ENCODE data around the gene C6orf89. TPM values are rescaled to one million over a fixed set of nuclear protein-coding genes. Genes with fewer than 3 reads are reported as not detected.
A peak's percentile ranks its signal among the peaks of the same experiment; 100 is the strongest.

Gene C6orf89
- total and polyA plus RNA-seq, 10 donors, result 5.7 to 49.8 (median 34.7) TPM

DNA sequence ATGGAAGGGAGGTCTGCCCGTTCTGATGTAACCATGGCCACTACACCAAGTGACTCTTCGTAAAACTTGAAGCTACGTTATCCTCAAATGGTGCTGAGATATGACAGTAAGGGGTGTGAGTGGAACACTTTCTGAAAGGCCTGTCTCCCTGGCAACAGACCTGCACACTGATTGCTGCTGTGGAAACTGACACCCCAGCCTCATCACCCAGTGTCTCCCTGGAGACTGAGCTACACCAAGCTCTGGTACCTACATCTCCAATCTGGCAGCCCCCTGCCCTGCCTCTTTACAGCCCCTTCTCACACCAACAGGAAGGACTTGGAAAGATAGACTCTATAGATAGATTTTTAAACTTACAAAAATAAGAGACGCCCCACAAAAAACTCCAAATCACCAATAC lies 82.0 kb downstream of the C6orf89 start:
- Histone ChIP-seq H3K4me1 (peaks cover 0 to 24% (median 21%) of the 10 kb centered on the region in 6 donors), H3K9me3 (no peaks in the 10 kb centered on the region), H3K4me3 (no peak overlapping the region), H3K36me3 (peaks cover 9 to 67% (median 61%) of the 10 kb centered on the region in 6 donors), H3K27me3 (replicated peaks in 1 of 7) (no peaks in the 10 kb centered on the region), H3K27ac (no peak overlapping the region)
- TF ChIP-seq, protein P1, sequence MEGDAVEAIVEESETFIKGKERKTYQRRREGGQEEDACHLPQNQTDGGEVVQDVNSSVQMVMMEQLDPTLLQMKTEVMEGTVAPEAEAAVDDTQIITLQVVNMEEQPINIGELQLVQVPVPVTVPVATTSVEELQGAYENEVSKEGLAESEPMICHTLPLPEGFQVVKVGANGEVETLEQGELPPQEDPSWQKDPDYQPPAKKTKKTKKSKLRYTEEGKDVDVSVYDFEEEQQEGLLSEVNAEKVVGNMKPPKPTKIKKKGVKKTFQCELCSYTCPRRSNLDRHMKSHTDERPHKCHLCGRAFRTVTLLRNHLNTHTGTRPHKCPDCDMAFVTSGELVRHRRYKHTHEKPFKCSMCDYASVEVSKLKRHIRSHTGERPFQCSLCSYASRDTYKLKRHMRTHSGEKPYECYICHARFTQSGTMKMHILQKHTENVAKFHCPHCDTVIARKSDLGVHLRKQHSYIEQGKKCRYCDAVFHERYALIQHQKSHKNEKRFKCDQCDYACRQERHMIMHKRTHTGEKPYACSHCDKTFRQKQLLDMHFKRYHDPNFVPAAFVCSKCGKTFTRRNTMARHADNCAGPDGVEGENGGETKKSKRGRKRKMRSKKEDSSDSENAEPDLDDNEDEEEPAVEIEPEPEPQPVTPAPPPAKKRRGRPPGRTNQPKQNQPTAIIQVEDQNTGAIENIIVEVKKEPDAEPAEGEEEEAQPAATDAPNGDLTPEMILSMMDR (IDR thresholded peaks at IDR 0.05 in 8 of 11, conservative IDR thresholded peaks at IDR 0.05 in 3 of 11), result no peak
- no peak for TF ChIP-seq POLR2A (IDR thresholded peaks at IDR 0.05)
- TF ChIP-seq POLR2AphosphoS5 (IDR thresholded peaks at IDR 0.05), result no peak
- intact Hi-C loops (cut with DNase I; ENCODE audit: low total_unique reads), result loop anchor here (10.0 kb wide), 1 partner anchor 63 kb away; no protein-coding TSS in a partner anchor
- peak; percentile 23 for DNase-seq
- 85 to 98% (median 95%) methylated on average over 4 of the region's 4 CpGs for WGBS, 5 donors

DNA sequence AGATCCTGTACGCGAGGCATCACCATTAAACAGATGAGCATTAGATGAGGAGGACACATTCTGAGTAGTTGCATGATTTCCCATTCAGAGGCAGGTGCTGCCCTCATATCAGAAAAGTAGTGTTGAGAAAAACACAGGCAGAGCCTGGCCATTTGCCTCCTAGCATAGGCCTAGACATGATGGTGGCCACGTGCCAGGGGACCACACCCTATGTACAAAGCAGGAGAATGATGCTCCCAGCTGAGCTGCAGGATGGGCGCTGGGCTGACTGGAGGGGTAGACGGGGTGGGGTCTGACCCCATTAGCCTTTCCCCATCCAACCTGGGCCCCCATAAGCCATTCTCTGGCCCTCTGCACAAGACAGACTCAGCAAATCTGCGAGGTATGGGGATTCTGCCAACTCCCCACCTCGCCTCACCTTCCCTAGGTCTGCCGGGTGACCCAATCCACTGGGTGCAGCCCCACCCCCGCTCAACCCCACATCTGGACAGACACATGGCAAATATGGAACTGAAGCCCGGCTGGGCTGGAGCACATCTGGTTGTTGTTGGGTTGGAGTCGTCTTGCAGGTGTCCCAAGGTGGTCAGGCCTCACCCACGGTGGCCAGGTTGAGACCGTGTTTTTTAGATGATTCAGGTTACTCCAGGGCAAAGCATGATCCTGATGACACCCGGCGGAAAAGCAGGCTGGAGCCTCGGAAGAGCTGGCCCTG lies 82.7 kb downstream of the C6orf89 start:
- TF ChIP-seq POLR2AphosphoS5 (IDR thresholded peaks at IDR 0.05), result peak in 2 of 3 donors; percentile 24 to 35
- TF ChIP-seq POLR2A (IDR thresholded peaks at IDR 0.05), result no peak
- TF ChIP-seq, protein P1 (IDR thresholded peaks at IDR 0.05 in 8 of 11, conservative IDR thresholded peaks at IDR 0.05 in 3 of 11), result no peak
- H3K4me1 ChIP-seq, result peaks cover 0 to 17% (median 15%) of the 10 kb centered on the region in 6 donors

DNA sequence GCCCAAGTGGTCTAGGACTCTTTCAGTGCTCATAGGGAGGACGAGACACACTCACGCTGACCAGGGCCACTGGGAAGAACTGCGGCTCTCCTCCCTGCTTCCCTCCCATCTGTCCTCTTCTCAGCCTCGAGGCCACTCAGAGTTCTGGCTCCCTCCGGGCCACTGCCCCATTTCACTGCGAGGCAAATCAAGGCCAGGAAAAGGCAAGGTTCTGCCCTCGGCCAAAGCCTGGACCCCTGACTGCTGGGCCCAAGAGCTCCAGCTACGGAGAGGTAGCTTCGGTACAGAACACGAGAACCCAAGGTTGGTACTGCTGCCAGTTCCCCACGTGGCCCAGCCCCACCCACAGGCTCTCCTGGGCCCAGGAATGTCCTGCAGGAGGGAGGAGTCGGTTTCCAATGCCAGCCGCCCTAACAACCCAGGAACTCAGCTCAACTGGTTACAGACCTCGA lies 83.5 kb downstream of the C6orf89 start:
- H3K36me3 ChIP-seq, result peaks cover 9 to 82% (median 77%) of the 10 kb centered on the region in 6 donors
- H3K4me3 ChIP-seq, result no peak overlapping the region
- DNase-seq, result peak; percentile 32
- WGBS, 5 donors, result 87 to 95% (median 92%) methylated on average over 9 to 14 of the region's 14 CpGs
- intact Hi-C loops (cut with DNase I; ENCODE audit: low total_unique reads), result loop anchor here (10.0 kb wide), 1 partner anchor 64 kb away; no protein-coding TSS in a partner anchor
- no peaks in the 10 kb centered on the region for H3K27me3 ChIP-seq (replicated peaks in 1 of 7)
- H3K4me1 ChIP-seq, result peaks cover 0 to 9% (median 8%) of the 10 kb centered on the region in 6 donors
- H3K9me3 ChIP-seq, result no peaks in the 10 kb centered on the region
- TF ChIP-seq POLR2A (IDR thresholded peaks at IDR 0.05), result no peak
- TF ChIP-seq POLR2AphosphoS5 (IDR thresholded peaks at IDR 0.05), result peak in 1 of 3 donors; percentile 23
- H3K27ac ChIP-seq, result no peak overlapping the region

More for the DNA sequence above, 82.7 kb downstream of the C6orf89 start:
- no peaks in the 10 kb centered on the region for H3K27me3 ChIP-seq (replicated peaks in 1 of 7)
- intact Hi-C loops (cut with DNase I; ENCODE audit: low total_unique reads), result loop anchor here (10.0 kb wide), 1 partner anchor 64 kb away; no protein-coding TSS in a partner anchor
- H3K36me3 ChIP-seq, result peaks cover 9 to 73% (median 68%) of the 10 kb centered on the region in 6 donors
- H3K9me3 ChIP-seq, result no peaks in the 10 kb centered on the region
- WGBS, 5 donors, result 89 to 95% (median 93%) methylated on average over 16 of the region's 16 CpGs
- peak; percentile 57 for DNase-seq
- no peak overlapping the region for H3K27ac ChIP-seq
- no peak overlapping the region for H3K4me3 ChIP-seq

DNA sequence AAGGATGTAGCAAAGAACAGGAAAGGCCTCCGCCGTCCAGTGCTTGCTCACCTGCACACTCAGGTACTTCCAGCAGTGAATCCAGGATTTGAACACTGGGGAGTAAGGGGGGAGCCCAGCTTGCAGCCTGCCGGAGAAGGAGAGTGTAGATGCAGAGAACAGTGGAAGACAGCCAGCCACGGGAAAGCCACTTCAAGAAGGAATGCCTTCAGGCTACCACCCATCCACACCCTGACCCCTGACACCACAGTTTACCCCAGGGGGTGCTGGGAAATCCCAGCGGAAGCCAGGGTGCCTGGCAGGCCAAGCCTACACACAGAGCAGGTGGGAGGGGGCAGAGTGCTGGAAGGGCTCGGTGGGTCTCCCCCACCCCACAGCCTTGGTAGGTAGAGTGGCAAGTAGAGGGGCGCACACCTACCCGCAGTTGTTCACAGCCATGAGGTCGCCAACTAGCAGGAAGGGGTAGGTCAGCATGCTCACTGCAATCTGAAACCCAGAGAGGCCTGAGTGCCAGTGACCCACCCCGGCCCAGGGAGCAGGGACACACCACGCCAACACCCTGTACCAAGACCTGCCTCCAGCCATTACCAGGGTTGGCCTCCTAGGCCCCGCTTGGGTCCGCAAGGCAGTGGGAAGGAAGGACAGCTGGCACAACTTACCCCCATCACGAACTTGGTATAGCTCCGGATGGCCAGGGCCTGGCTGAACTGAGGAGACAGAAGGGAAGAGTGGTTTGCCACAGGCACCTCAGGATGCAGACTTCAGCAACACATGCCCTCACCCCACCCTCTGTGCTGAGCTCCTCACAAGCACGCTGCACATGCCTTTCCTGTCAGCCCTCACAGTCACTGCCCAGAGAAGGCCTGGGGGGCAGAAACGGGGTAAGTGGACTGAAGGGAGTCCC lies 84.5 kb downstream of the C6orf89 start:
- DNase-seq, result peak; percentile 58
- Histone ChIP-seq H3K9me3 (no peaks in the 10 kb centered on the region), H3K4me1 (no peaks in the 10 kb centered on the region), H3K27me3 (replicated peaks in 1 of 7) (no peaks in the 10 kb centered on the region), H3K27ac (no peak overlapping the region), H3K36me3 (peaks cover 10 to 91% (median 86%) of the 10 kb centered on the region in 6 donors), H3K4me3 (no peak overlapping the region)
- 89 to 97% (median 93%) methylated on average over 17 of the region's 17 CpGs for WGBS, 5 donors
- intact Hi-C loops (cut with DNase I; ENCODE audit: low total_unique reads), result loop anchor here (10.0 kb wide), 1 partner anchor 65 kb away; no protein-coding TSS in a partner anchor
- TF ChIP-seq POLR2A (IDR thresholded peaks at IDR 0.05) (no peak), POLR2AphosphoS5 (IDR thresholded peaks at IDR 0.05) (no peak)
- TF ChIP-seq, protein P1 (IDR thresholded peaks at IDR 0.05 in 8 of 11, conservative IDR thresholded peaks at IDR 0.05 in 3 of 11), result no peak
